Right lobe of liver (tissue), 6 donors: Measurements from ENCODE around the gene EML2. TPM values are rescaled to one million over a fixed set of nuclear protein-coding genes. Genes with fewer than 3 reads are reported as not detected.
A peak's percentile ranks its signal among the peaks of the same experiment; 100 is the strongest.

ENCODE experiments used
- ATAC-seq, 4 donors: fragments of 200-7000 bp; cut with Tn5 transposase; one replicate each; pipeline ENCODE4 v1.9.1; 2020; ENCODE audit warnings: mild to moderate bottlenecking in 4 of 4, moderate library complexity in 4 of 4
- DNase-seq, 3 donors: peaks; one replicate each; pipeline ENCODE4 v3.0.0-alpha.2; 2020
- H3K27ac ChIP-seq, 3 donors: fragments of 200-600 bp; one replicate each; pipeline ENCODE4 v1.8.0; 2022
- H3K27me3 ChIP-seq, 2 donors: fragments of 200-600 bp; one replicate each; pipeline ENCODE4 v1.8.0; 2022
- H3K36me3 ChIP-seq, 4 donors: fragments of 200-600 bp; sonication (generic) in 1 of 4; one replicate each; pipeline versions ENCODE4 v1.5.1 to v1.8.0; 2017 to 2022; ENCODE audit warnings: control low read depth in 1 of 4
- H3K4me1 ChIP-seq, 4 donors: fragments of 200-600 bp; sonication (generic) in 1 of 4; one replicate each; pipeline versions ENCODE4 v1.5.1 to v1.8.0; 2017 to 2022; ENCODE audit warnings: control low read depth in 1 of 4
- H3K4me3 ChIP-seq, 3 donors: fragments of 200-600 bp; one replicate each; pipeline ENCODE4 v1.8.0; 2022
- H3K9me3 ChIP-seq, 4 donors: fragments of 200-600 bp; sonication (generic) in 1 of 4; one replicate each; pipeline versions ENCODE4 v1.5.1 to v1.8.0; 2017 to 2022; ENCODE audit warnings: control low read depth in 1 of 4
- CTCF ChIP-seq, 4 donors: fragments of 200-600 bp in 3 of 4; fragments of 450-650 bp in 1 of 4; IDR thresholded peaks; one replicate each; pipeline versions ENCODE4 v1.5.1 to v1.8.0; 2016 to 2022; ENCODE audit warnings: antibody characterized with exemption in 4 of 4, mild to moderate bottlenecking in 2 of 4
- POLR2A ChIP-seq: fragments of 450-650 bp; IDR thresholded peaks from one replicate; pipeline ENCODE4 v1.6.1; 2017; ENCODE audit warnings: antibody characterized with exemption, mild to moderate bottlenecking
- WGBS: methylation state at CpG from one replicate; pipeline ENCODE4 v1.1.6; 2018; ENCODE audit warnings: low coverage, low lambda C conversion rate; ENCODE audit not compliant: insufficient coverage; ENCODE audit errors: missing lambda C conversion rate; 5-methylcytosine and 5-hydroxymethylcytosine counted together
- intact Hi-C, 2 donors: fragments of 100-400 bp; cut with DNase I; formaldehyde crosslinking; loops; one replicate each; pipeline versions ENCODE4 v1.11.2 to v1.14.1; 2022
- total RNA-seq, 6 experiments: library from RNA; depleted of rRNA in 2 of 6; stranded (reverse); fragments of >200 nt in 2 of 6; fragmentation: NEBNext Ultra II Directional in 3 of 6; extraction: Animal tissue kit (Norgen Biotek cat#: 25700) in 3 of 6; gene quantifications; one replicate each; pipeline versions ENCODE4 v1.1.0 to v1.2.4, GENCODE V29; 2016 to 2023
- donor health status: DM: no; HTN: yes; CAD: no.
- donor health status: DM: no; HTN: no; CAD: no.
- donor health status: DM: no; HTN: no; CAD: no.
- donor health status: DM: no; HTN: yes; CAD: no.
- donor health status: DM: no; HTN: yes; CAD: no.

Gene EML2
- total RNA-seq, 6 experiments from 2014 or later: 12.6 to 19.7 (median 13.8) TPM

DNA sequence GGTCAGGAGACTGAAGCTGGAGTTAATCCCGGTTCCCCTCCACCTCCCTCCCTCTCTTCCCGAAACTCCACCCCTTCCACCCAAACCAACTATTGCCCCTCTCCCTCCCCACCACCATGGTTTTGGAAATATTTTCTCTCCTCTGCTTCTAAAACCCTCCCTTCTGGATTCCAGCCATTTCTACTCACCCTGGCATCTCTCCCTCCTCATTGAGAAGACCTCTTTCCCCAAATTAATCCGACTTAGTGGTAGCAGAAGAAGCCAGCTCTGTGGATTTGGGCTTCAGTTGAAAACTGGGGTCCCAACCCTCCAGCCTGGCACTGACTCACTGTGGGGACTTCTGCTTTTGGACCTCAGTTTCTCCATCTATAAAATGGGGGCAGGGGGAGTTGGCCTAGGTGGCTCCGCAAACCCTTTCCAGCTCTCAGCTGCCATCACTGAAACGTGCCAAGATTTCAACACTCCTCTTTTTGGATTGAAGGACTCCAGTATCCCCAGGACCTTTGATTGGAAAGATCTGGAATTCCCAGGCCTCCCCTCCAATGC lies 38.8 kb downstream of the EML2 start:
- no peak for DNase-seq
- Histone ChIP-seq H3K36me3 (no peaks in the 10 kb centered on the region), H3K4me1 (no peaks in the 10 kb centered on the region), H3K9me3 (no peaks in the 10 kb centered on the region), H3K27me3 (no peaks in the 10 kb centered on the region), H3K4me3 (peak overlapping the region in 1 of 3 donors; percentile 7), H3K27ac (peak overlapping the region in 1 of 3 donors; percentile 70)
- TF ChIP-seq CTCF (IDR thresholded peaks at IDR 0.05) (no peak), POLR2A (no peak)
- ATAC-seq: no peak
- 46% methylated on average over 4 of the region's 5 CpGs for whole genome bisulfite sequencing
- intact Hi-C loops: loop anchor here in 1 of 2 donors (5.0 kb wide), 1 partner anchor 42 kb away; no protein-coding TSS in a partner anchor

- Histone ChIP-seq H3K4me1 (no peaks in the 10 kb centered on the region), H3K4me3 (no peak overlapping the region), H3K27me3 (no peaks in the 10 kb centered on the region), H3K9me3 (no peaks in the 10 kb centered on the region), H3K27ac (peak overlapping the region in 1 of 3 donors; percentile 40), H3K36me3 (no peaks in the 10 kb centered on the region)
- ATAC-seq (no peak), DNase-seq (no peak)
- WGBS: 12% methylated on average over 10 of the region's 13 CpGs
- TF ChIP-seq POLR2A (no peak), CTCF (IDR thresholded peaks at IDR 0.05) (no peak)
- intact Hi-C loops: no loop called here
Observed at GRCh38 chr19:45599286-45599685, 39.9 kb downstream of the EML2 start.

DNA sequence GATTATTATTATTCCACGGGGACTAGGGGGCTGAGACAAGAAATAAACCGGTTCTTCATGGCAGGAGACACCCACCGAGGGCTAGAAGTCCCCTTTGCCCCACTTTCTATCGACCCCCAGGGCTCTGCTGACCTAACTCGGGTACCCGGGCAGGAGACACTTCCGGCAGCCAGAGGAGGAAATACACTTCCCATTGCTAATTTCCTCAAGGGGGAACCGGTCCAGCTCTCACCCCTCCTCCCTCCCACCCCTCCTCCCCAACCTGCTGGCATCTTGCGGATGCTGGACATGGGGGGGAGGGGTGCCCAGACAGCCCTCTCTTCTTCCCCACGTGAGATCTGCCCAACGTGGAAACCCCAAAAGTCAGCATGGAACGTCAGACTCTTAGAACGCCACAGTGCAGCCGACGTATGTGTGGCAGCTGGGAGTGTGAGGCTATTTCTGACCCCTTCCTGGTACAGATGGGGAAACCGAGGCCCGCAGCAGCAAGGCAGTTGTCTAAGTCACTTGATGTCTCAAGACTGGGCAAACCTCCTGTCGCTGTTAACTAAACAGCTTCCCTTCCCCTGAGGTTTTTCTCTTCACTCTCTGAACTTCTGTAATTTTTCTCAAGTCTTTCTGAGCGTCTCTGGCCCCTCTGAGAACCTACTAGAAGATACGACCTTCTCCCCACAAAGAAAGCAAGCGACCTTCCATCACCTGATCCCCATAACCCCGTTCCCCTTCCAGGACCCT lies 40.8 kb downstream of the EML2 start:
- TF ChIP-seq POLR2A: no peak
- TF ChIP-seq CTCF (IDR thresholded peaks at IDR 0.05): no peak
- Histone ChIP-seq H3K36me3 (no peaks in the 10 kb centered on the region), H3K27me3 (no peaks in the 10 kb centered on the region), H3K27ac (peak overlapping the region in 1 of 3 donors; percentile 40), H3K4me3 (no peak overlapping the region), H3K4me1 (no peaks in the 10 kb centered on the region), H3K9me3 (no peaks in the 10 kb centered on the region)
- DNase-seq (no peak), ATAC-seq (peak; percentile 23 to 42 (median 36))
- 1% methylated on average over 19 of the region's 22 CpGs for WGBS
- intact Hi-C loops: no loop called here

- WGBS: 40% methylated on average over 2 of the region's 5 CpGs
- Histone ChIP-seq H3K9me3 (no peaks in the 10 kb centered on the region), H3K27me3 (no peaks in the 10 kb centered on the region), H3K4me3 (no peak overlapping the region), H3K36me3 (no peaks in the 10 kb centered on the region), H3K4me1 (no peaks in the 10 kb centered on the region), H3K27ac (peak overlapping the region in 1 of 3 donors; percentile 40)
- intact Hi-C loops: no loop called here
- DNase-seq: no peak
- TF ChIP-seq CTCF (IDR thresholded peaks at IDR 0.05): no peak
- no peak for TF ChIP-seq POLR2A
- no peak for ATAC-seq
Observed at GRCh38 chr19:45597425-45598111, 41.6 kb downstream of the EML2 start.
